A673 (cell line): Measurements from ENCODE around the gene NOD1.

Source experiments
- CTCF ChIP-seq: fragments of 300-800, 200-600 bp; sonication (generic); conservative IDR thresholded peaks from 2 replicates; pipeline ENCODE4 v1.5.1; 2017; ENCODE audit warnings: low read depth, mild to moderate bottlenecking, antibody characterized with exemption, low read length, moderate library complexity, mixed read lengths
- EZH2 ChIP-seq: fragments of 200-600 bp; sonication (generic); IDR thresholded peaks from 2 replicates; pipeline ENCODE4 v1.6.1; 2017; ENCODE audit warnings: borderline replicate concordance, low read depth, mild to moderate bottlenecking, mixed read lengths, antibody characterized with exemption, low read length; ENCODE audit not compliant: poor library complexity, severe bottlenecking

- no peak for TF ChIP-seq CTCF
- no peak for TF ChIP-seq EZH2
Observed at GRCh38 chr7:30485667-30486066, 7.1 kb upstream of the NOD1 start.
